ENCODE measurements around the gene ITLN2.

GRCh38 chr1:160942926-160943325, 11.7 kb downstream of the ITLN2 start:
- TF ChIP-seq POLR2AphosphoS5 (IDR thresholded peaks at IDR 0.05; ENCODE audit: low read depth, low read length), result no peak
- TF ChIP-seq TAF1 (IDR thresholded peaks at IDR 0.05; ENCODE audit: low read depth, low read length), result no peak
- TF ChIP-seq POLR2A (IDR thresholded peaks at IDR 0.05; ENCODE audit: low read depth, low read length), result no peak
- no peak for TF ChIP-seq SPI1 (IDR thresholded peaks at IDR 0.05; ENCODE audit: low read depth, low read length)
- TF ChIP-seq POU2F2 (IDR thresholded peaks at IDR 0.05; ENCODE audit: low read depth, low read length), result no peak
